Gastroesophageal sphincter (tissue), 4 donors: ENCODE results near the gene JAML. TPM values are rescaled to one million over a fixed set of nuclear protein-coding genes. Genes with fewer than 3 reads are reported as not detected.

Source experiments
- ATAC-seq: fragments of 150-250 bp; one replicate; pipeline ENCODE4 v1.9.1; 2016; ENCODE audit warnings: mild to moderate bottlenecking, moderate library complexity
- H3K27ac ChIP-seq, 4 donors: fragments of 200-600 bp; sonication (generic) in 3 of 4; 1 replicate in 3 of 4; 2 replicates in 1 of 4; pipeline ENCODE4 v1.5.1; 2016 to 2019
- H3K27me3 ChIP-seq: fragments of 200-600 bp; sonication (generic); one replicate; pipeline ENCODE4 v1.5.1; 2019
- H3K36me3 ChIP-seq, 2 donors: fragments of 200-600 bp; sonication (generic); one replicate each; pipeline ENCODE4 v1.5.1; 2019; ENCODE audit warnings: control low read depth in 1 of 2
- H3K4me1 ChIP-seq, 3 donors: fragments of 200-600 bp; sonication (generic); 1 replicate in 2 of 3; 2 replicates in 1 of 3; pipeline ENCODE4 v1.5.1; 2016 to 2019; ENCODE audit warnings: control low read depth in 2 of 3
- H3K4me3 ChIP-seq, 2 donors: fragments of 200-600 bp; sonication (generic); one replicate each; pipeline ENCODE4 v1.5.1; 2019; ENCODE audit warnings: mild to moderate bottlenecking in 1 of 2, moderate library complexity in 1 of 2
- H3K9me3 ChIP-seq, 3 donors: fragments of 200-600 bp; sonication (generic); one replicate each; pipeline ENCODE4 v1.5.1; 2017 to 2019; ENCODE audit warnings: control low read depth in 2 of 3
- CTCF ChIP-seq, 4 experiments: fragments of 200-600 bp in 2 of 4; fragments of 450-650 bp in 2 of 4; sonication (generic) in 1 of 4; IDR thresholded peaks; one replicate each; pipeline ENCODE4 v1.5.1; 2017 to 2019; ENCODE audit warnings: antibody characterized with exemption in 4 of 4, mild to moderate bottlenecking in 2 of 4, moderate library complexity in 2 of 4
- EP300 ChIP-seq: sonication (generic); formaldehyde crosslinking; IDR thresholded peaks from one replicate; pipeline ENCODE4 v1.6.1; 2017; ENCODE audit warnings: antibody characterized with exemption, mild to moderate bottlenecking
- POLR2A ChIP-seq, 2 donors: fragments of 450-650 bp; IDR thresholded peaks; one replicate each; pipeline ENCODE4 v1.6.1; 2017; ENCODE audit warnings: antibody characterized with exemption in 2 of 2, mild to moderate bottlenecking in 2 of 2, moderate library complexity in 1 of 2
- POLR2AphosphoS5 ChIP-seq: sonication (generic); formaldehyde crosslinking; IDR thresholded peaks from one replicate; pipeline ENCODE4 v1.6.1; 2017; ENCODE audit warnings: antibody characterized with exemption
- WGBS, 2 donors: methylation state at CpG; one replicate each; pipeline ENCODE4 v1.1.5; 2018; ENCODE audit warnings: low coverage in 1 of 2; 5-methylcytosine and 5-hydroxymethylcytosine counted together
- total RNA-seq, 4 donors: library from RNA; depleted of rRNA; stranded (reverse); fragments of >200 nt; gene quantifications; one replicate each; pipeline ENCODE4 v1.1.0, GENCODE V29; 2016

Gene JAML
- total RNA-seq, 4 donors from 2014 or later: 0.58 to 5.7 (median 2.4) TPM

- peaks cover 68% of the 10 kb centered on the region for H3K27me3 ChIP-seq
- H3K4me1 ChIP-seq: no peaks in the 10 kb centered on the region
- no peaks in the 10 kb centered on the region for H3K36me3 ChIP-seq
- no peak overlapping the region for H3K4me3 ChIP-seq
- no peak for ATAC-seq
- no peak overlapping the region for H3K27ac ChIP-seq
- TF ChIP-seq EP300: no peak
- no peak for TF ChIP-seq CTCF (IDR thresholded peaks at IDR 0.05)
- TF ChIP-seq POLR2AphosphoS5: no peak
- no peak for TF ChIP-seq POLR2A (IDR thresholded peaks at IDR 0.05)
- WGBS, 2 donors: 80% methylated on average over 1 of the region's 1 CpG; no CpG with 5 or more reads in 1 of the 2 donors
- H3K9me3 ChIP-seq: no peaks in the 10 kb centered on the region
Observed at GRCh38 chr11:118219732-118220131, 5.1 kb downstream of the JAML start.

- TF ChIP-seq POLR2A (IDR thresholded peaks at IDR 0.05) (no peak), CTCF (IDR thresholded peaks at IDR 0.05) (no peak), EP300 (no peak), POLR2AphosphoS5 (no peak)
- Histone ChIP-seq H3K27me3 (peaks cover 72% of the 10 kb centered on the region), H3K27ac (no peak overlapping the region), H3K4me3 (no peak overlapping the region), H3K36me3 (no peaks in the 10 kb centered on the region), H3K9me3 (no peaks in the 10 kb centered on the region), H3K4me1 (no peaks in the 10 kb centered on the region)
- no peak for ATAC-seq
Observed at GRCh38 chr11:118219244-118219643, 5.6 kb downstream of the JAML start.

GRCh38 chr11:118217575-118217974, 7.2 kb downstream of the JAML start:
- no peak for ATAC-seq
- H3K27ac ChIP-seq: no peak overlapping the region
- H3K4me3 ChIP-seq: no peak overlapping the region
- no peaks in the 10 kb centered on the region for H3K4me1 ChIP-seq
- H3K9me3 ChIP-seq: no peaks in the 10 kb centered on the region
- WGBS, 2 donors: 93 to 94% methylated on average over 3 of the region's 3 CpGs
- TF ChIP-seq CTCF (IDR thresholded peaks at IDR 0.05) (no peak), POLR2AphosphoS5 (no peak)
- H3K36me3 ChIP-seq: no peaks in the 10 kb centered on the region
- H3K27me3 ChIP-seq: peaks cover 84% of the 10 kb centered on the region

- H3K4me3 ChIP-seq: no peak overlapping the region
- TF ChIP-seq EP300 (no peak), CTCF (IDR thresholded peaks at IDR 0.05) (no peak), POLR2A (IDR thresholded peaks at IDR 0.05) (no peak), POLR2AphosphoS5 (no peak)
- no peak for ATAC-seq
- no peaks in the 10 kb centered on the region for H3K9me3 ChIP-seq
- no peaks in the 10 kb centered on the region for H3K4me1 ChIP-seq
- peaks cover 78% of the 10 kb centered on the region for H3K27me3 ChIP-seq
- H3K27ac ChIP-seq: no peak overlapping the region
- no peaks in the 10 kb centered on the region for H3K36me3 ChIP-seq
- WGBS, 2 donors: 75 to 79% methylated on average over 6 to 11 of the region's 11 CpGs
Observed at GRCh38 chr11:118216621-118217481, 8.0 kb downstream of the JAML start.

GRCh38 chr11:118215765-118216164, 9.0 kb downstream of the JAML start:
- 90 to 98% methylated on average over 7 of the region's 7 CpGs for WGBS, 2 donors
- Histone ChIP-seq H3K4me1 (no peaks in the 10 kb centered on the region), H3K4me3 (no peak overlapping the region), H3K36me3 (no peaks in the 10 kb centered on the region), H3K9me3 (no peaks in the 10 kb centered on the region), H3K27ac (no peak overlapping the region), H3K27me3 (peaks cover 72% of the 10 kb centered on the region)
- TF ChIP-seq EP300: no peak
- no peak for TF ChIP-seq POLR2AphosphoS5
- TF ChIP-seq CTCF (IDR thresholded peaks at IDR 0.05): no peak
- no peak for TF ChIP-seq POLR2A (IDR thresholded peaks at IDR 0.05)
- ATAC-seq: no peak
